K562 (cell line): ENCODE data around the gene CTPS2. TPM values are rescaled to one million over a fixed set of nuclear protein-coding genes. Genes with fewer than 3 reads are reported as not detected.
A peak's percentile ranks its signal among the peaks of the same experiment; 100 is the strongest.

Source experiments
- ARNT ChIP-seq, 2 experiments: fragments of 450-650 bp; IDR thresholded peaks; 2 replicates each; pipeline ENCODE4 v1.6.1; 2016; ENCODE audit warnings: mild to moderate bottlenecking in 1 of 2
- CXXC5 ChIP-seq: fragments of 250-450 bp; sonication (Bioruptor Pico); IDR thresholded peaks from 2 replicates; pipeline ENCODE4 v1.8.0; 2022; ENCODE audit warnings: inconsistent platforms, mild to moderate bottlenecking, moderate library complexity
- GATAD2A ChIP-seq: fragments of 450-650 bp; IDR thresholded peaks from 2 replicates; pipeline ENCODE4 v1.6.1; 2017
- GATAD2B ChIP-seq: fragments of 450-650 bp; IDR thresholded peaks from 2 replicates; pipeline ENCODE4 v1.6.1; 2017; ENCODE audit warnings: mild to moderate bottlenecking, borderline replicate concordance
- KAT2B ChIP-seq: IDR thresholded peaks from one replicate; pipeline ENCODE4 v1.6.1; 2012; ENCODE audit warnings: low read depth, mild to moderate bottlenecking, control low read depth, inconsistent platforms, low read length, moderate library complexity
- PTRF ChIP-seq: fragments of 450-650 bp; IDR thresholded peaks from 2 replicates; pipeline ENCODE4 v1.6.1; 2016; ENCODE audit warnings: mild to moderate bottlenecking, missing genetic modification characterization, missing compliant biosample characterization
- TCF15 ChIP-seq: fragments of 250-450 bp; sonication (Bioruptor Pico); IDR thresholded peaks from 2 replicates; pipeline ENCODE4 v1.8.0; 2022; ENCODE audit warnings: moderate library complexity, mild to moderate bottlenecking, inconsistent platforms
- XRCC3 ChIP-seq: fragments of 450-650 bp; IDR thresholded peaks from 2 replicates; pipeline ENCODE4 v1.6.1; 2017; ENCODE audit warnings: mild to moderate bottlenecking, moderate library complexity
- ZNF407 ChIP-seq: fragments of 450-650 bp; IDR thresholded peaks from 2 replicates; pipeline ENCODE4 v1.6.1; 2016; ENCODE audit warnings: low read depth
- ZNF583 ChIP-seq: fragments of 250-450 bp; sonication (Bioruptor Pico); IDR thresholded peaks from 2 replicates; pipeline ENCODE4 v1.4.0; 2020
- ZNF766 ChIP-seq: fragments of 200-800 bp; sonication (Bioruptor generic); conservative IDR thresholded peaks from 2 replicates; pipeline ENCODE4 v1.6.1; 2016; ENCODE audit warnings: missing genetic modification characterization, missing compliant biosample characterization
- polyA plus RNA-seq, 8 experiments: library from polyadenylated mRNA; depleted of rRNA in 4 of 8; stranded (reverse) in 5 of 8; unstranded in 3 of 8; fragments of >200 nt; fragmentation: Nextera tagmentation in 2 of 8; fragmentation: Illumina TruSeq in 1 of 8; extraction: Ambion mirVana in 2 of 8; extraction: Trizol in 1 of 8; gene quantifications; 2 replicates each; pipeline versions ENCODE4 v1.2.1 to v1.2.3, GENCODE V29; 2011 to 2014; ENCODE audit warnings: inconsistent platforms in 1 of 8, missing spikeins in 1 of 8
- total RNA-seq, 7 experiments: library from RNA; depleted of rRNA in 6 of 7; stranded (reverse); fragments of >200 nt in 6 of 7; fragmentation: Illumina TruSeq in 2 of 7; extraction: Trizol in 2 of 7; gene quantifications; 2 replicates each; pipeline versions ENCODE4 v1.2.1 to v1.2.3, GENCODE V29; 2011 to 2021; ENCODE audit warnings: low replicate concordance in 1 of 7
- TF ChIP-seq, protein P1 (sequence below): fragments of 450-650 bp; IDR thresholded peaks from 2 replicates; pipeline ENCODE4 v1.6.1; 2017; ENCODE audit warnings: antibody characterized with exemption

CTPS2 gene
- total and polyA plus RNA-seq, 9 of the 15 experiments (the other 6 are each of a cell fraction or from before 2014, with no cell fraction given): 5.4 to 19.5 (median 14.1) TPM

DNA sequence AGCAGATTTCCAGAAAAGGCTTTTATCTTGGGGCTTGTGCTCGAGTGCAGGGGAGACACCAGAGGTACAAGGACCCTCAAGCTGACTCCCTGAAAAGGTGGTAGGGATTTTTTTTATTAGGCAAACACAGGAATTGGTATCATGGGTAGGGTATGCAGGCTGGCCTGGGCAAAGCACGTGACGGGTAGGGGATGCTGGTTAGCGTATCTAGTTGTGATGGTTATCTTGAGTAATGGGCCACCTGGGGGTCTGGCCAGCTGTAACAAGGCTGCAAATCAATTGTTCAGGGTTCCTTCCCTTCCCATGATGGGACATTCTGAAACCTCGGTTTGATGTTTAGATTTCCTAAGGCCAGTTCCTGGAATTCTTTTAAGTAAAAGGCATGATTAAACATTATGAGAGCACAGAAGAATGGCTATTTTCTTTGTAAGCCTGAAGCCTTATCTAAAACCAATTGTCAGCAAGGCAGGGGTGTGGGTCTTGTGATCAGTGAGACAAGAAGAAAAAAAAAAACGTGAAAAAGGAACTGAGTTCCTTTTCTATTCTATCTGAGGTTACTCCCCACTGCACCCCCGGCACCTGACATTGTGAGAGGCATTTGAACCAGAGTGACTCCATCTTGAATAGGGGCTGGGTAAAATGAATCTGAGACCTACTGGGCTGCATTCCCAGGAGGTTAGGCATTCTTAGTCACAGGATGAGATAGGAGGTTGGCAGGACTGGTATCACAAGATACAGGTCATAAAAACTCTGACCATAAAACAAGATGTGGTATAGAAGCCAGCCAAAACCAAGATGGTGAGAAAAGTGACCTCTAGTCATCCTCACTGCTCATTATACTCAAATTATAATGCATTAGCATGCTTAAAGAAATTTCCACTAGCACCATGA is 126.7 kb downstream of the CTPS2 start (continued):
- no peak for TF ChIP-seq ZNF407
- TF ChIP-seq CXXC5 (CRISPR knock-in tag): peak; percentile 81
- TF ChIP-seq KAT2B: no peak
- TF ChIP-seq ARNT (IDR thresholded peaks at IDR 0.05): no peak
- peak; percentile 97 for TF ChIP-seq TCF15 (CRISPR knock-in tag)
- TF ChIP-seq XRCC3: no peak
- peak; percentile 62; the same call in 1 of the 2 replicates for TF ChIP-seq ZNF766 (CRISPR knock-in tag)
- TF ChIP-seq, protein P1, sequence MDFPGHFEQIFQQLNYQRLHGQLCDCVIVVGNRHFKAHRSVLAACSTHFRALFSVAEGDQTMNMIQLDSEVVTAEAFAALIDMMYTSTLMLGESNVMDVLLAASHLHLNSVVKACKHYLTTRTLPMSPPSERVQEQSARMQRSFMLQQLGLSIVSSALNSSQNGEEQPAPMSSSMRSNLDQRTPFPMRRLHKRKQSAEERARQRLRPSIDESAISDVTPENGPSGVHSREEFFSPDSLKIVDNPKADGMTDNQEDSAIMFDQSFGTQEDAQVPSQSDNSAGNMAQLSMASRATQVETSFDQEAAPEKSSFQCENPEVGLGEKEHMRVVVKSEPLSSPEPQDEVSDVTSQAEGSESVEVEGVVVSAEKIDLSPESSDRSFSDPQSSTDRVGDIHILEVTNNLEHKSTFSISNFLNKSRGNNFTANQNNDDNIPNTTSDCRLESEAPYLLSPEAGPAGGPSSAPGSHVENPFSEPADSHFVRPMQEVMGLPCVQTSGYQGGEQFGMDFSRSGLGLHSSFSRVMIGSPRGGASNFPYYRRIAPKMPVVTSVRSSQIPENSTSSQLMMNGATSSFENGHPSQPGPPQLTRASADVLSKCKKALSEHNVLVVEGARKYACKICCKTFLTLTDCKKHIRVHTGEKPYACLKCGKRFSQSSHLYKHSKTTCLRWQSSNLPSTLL: no peak
- TF ChIP-seq ZNF583 (CRISPR knock-in tag): peak; percentile 96
- peak; percentile 93 for TF ChIP-seq PTRF (tag)
- TF ChIP-seq GATAD2A: no peak
- TF ChIP-seq GATAD2B: no peak
